Astrocyte (in vitro differentiated cells and primary cell): ENCODE results near the gene TANGO2.

Experiments used
- CTCF ChIP-seq: IDR thresholded peaks from 2 replicates; pipeline ENCODE4 v1.5.1; 2011; ENCODE audit warnings: low read depth, mild to moderate bottlenecking, inconsistent platforms, low read length, moderate library complexity; ENCODE audit not compliant: insufficient read depth
- EZH2 ChIP-seq: IDR thresholded peaks from 2 replicates; pipeline ENCODE4 v1.6.1; 2012; ENCODE audit warnings: mild to moderate bottlenecking, low read length, inconsistent platforms; ENCODE audit not compliant: insufficient read depth

- TF ChIP-seq CTCF (no peak), EZH2 (no peak)
These were observed 46.5 kb upstream of the TANGO2 start for GRCh38 chr22:19974268-19974861.
